SK-N-SH (cell line): ENCODE data around the gene TMPRSS11A.

Experiments
- CHD2 ChIP-seq: fragments of 150-350 bp; IDR thresholded peaks from 2 replicates; pipeline ENCODE4 v1.6.1; 2018; ENCODE audit warnings: low read length; ENCODE audit not compliant: partially characterized antibody
- GATA2 ChIP-seq: sonication (generic); formaldehyde crosslinking; IDR thresholded peaks from 2 replicates; pipeline ENCODE4 v1.5.0; 2020; ENCODE audit warnings: mild to moderate bottlenecking, missing genetic modification reagents
- RCOR1 ChIP-seq: fragments of 150-350 bp; IDR thresholded peaks from 2 replicates; pipeline ENCODE4 v1.6.1; 2017; ENCODE audit warnings: antibody characterized with exemption, low read length
- TAF1 ChIP-seq: IDR thresholded peaks from 2 replicates; pipeline ENCODE4 v1.6.1; 2012; ENCODE audit warnings: low read depth, mild to moderate bottlenecking, low read length, moderate library complexity, borderline replicate concordance

- no peak for TF ChIP-seq GATA2 (CRISPR knock-in tag)
- no peak for TF ChIP-seq CHD2
- TF ChIP-seq RCOR1 = no peak
- no peak for TF ChIP-seq TAF1
These were observed 66.8 kb downstream of the TMPRSS11A start for GRCh38 chr4:67896421-67897065.
